ENCODE measurements around the gene NCOA1.
"Not testable (repeated sequence)": the region's sequence is repeated elsewhere in the genome, so short reads cannot be mapped to it uniquely, and the experiment has no call there.

NCOA1 gene

DNA sequence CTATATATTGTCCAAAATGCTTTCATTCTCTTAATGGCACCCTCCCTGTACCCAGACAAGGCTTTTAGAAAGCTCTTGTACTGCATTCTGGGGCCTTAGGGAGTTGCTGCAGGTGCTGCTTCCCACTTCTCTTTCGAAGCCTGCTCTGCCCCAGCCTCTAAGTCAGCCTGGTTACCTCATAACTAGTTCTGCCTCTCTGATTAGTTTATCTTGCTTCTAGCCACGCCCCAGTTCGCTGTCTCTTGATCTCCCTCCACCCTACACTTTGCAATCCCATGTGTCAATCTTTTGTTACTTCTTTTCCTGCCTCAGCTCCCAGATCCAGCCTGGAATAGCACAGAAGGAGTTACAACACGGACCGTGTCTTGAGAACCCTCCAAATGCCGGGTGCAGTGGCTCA lies 13.8 kb upstream of the NCOA1 start:
- no peak for DNase-seq (ENCODE audit: low spot score)

DNA sequence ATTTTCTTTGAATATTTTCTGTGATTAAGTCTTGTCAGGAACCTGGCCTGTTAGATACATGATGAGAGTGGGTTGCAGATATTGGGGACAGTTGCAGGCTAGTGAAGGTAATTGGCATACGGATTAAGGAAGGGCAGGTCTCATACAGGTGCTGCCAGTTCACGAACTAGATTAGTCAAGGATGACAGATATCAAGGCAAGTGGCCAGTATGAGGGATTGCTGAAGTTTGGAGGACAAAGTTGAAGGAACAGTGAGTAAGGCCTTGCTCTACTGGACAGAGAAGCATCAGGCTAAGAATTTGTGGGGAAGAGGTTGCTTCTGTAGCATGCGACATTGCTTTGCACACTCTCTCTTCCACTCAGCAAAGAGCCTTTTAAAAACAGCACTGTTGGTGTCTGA lies 12.8 kb upstream of the NCOA1 start:
- DNase-seq (ENCODE audit: low spot score) = no peak

DNA sequence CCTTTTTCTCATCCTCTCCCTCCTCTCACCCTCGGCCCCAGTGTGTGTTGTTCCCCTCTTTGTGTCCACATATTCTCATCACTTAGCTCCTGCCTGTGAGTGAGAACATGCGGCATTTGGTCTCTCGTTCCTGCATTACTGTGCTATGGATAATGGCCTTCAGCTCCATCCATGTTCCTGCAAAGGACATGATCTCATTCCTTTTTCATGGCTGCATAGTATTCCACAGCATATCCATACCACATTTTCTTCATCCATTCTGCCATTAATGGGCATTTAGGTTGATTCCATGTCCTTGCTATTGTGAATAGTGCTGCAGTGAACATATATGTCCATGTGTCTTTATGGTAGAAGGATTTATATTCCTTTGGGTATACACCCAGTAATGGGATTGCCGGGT lies 10.8 kb upstream of the NCOA1 start:
- DNase-seq (ENCODE audit: low spot score) = no peak

DNA sequence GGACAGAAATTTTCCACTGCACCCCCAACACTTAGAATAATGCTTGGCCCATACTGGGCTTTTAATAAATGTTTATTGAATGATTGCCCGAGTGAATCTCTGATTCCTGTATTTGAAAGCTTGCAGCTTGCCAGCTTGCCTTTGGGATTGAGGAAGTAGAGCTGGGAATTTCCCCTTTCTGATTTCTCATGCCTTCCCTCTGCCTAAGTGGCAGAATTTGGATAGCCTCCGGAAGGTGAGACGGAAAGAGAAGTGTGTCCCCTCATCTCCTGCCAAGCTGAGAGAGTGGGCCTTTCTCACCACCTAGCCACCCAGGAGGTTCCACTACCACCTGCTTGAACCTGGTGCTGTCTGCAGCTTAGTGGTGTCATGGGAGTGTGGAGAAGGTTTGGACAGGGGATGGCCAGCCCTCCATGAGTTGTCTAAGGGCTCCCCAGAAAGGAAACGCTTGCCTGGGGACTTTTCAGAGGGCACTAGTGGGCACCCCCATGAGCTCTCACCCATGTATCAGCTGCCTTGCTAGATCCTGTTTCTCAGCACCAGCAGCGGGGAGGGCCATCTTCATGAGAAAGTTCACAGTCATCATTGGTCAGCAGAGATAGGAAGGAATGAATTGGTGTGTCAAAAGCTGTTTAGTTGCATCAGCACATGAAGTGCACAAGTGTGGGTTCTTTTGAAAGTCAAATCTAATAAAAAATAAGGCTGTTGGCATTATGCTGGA lies 8.6 kb upstream of the NCOA1 start:
- no peak for DNase-seq (ENCODE audit: low spot score)

DNA sequence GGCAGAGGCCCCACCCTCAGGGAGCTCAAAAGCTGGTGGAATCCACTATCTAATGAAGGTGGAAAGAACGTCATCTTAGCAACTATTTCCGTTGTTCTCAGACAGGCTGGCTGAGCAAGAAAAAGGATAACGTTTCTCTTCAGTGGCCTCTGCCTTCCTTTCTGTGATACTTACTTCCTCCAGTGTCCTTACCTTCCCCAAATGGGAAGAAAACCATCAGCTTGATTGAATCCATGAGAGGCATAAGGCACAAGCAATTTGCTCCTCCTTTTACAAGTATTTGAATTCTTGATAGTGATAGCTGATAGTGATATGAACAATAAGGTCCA lies 8.1 kb upstream of the NCOA1 start:
- no peak for DNase-seq (ENCODE audit: low spot score)

DNA sequence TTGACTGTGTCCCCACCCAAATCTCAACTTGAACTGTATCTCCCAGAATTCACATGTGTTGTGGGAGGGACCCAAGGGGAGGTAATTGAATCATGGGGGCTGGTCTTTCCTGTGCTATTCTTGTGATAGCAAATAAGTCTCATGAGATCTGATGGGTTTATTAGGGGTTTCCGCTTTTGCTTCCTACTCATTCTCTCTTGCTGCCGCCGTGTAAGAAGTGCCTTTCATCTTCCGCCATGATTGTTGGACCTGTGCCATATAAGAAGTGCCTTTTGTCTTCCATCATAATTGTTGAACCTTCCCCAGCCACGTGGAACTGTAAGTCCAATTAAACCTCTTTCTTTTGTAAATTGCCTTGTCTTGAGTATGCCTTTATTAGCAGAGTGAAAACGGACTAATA lies 6.4 kb upstream of the NCOA1 start:
- not testable (repeated sequence) for DNase-seq (ENCODE audit: low spot score)

DNA sequence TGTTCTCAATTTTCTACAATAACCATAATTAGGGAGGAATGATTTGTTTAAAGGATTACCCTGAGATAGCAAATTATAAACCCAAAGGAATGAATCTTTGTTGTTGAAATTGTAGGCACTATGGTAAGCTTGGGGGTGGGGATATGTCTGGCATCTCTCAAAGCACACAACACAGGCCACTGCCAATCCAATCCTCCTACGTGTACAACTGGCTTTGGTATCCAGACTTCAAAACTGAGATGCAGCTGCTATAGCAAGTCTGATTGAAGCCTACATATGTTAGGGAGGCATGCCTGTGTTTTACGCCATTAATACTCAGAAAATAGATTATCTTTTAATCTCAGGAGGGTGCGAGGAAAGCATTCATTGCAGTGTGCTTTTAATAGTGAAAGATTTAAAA lies 5.9 kb upstream of the NCOA1 start:
- no peak for DNase-seq (ENCODE audit: low spot score)

DNA sequence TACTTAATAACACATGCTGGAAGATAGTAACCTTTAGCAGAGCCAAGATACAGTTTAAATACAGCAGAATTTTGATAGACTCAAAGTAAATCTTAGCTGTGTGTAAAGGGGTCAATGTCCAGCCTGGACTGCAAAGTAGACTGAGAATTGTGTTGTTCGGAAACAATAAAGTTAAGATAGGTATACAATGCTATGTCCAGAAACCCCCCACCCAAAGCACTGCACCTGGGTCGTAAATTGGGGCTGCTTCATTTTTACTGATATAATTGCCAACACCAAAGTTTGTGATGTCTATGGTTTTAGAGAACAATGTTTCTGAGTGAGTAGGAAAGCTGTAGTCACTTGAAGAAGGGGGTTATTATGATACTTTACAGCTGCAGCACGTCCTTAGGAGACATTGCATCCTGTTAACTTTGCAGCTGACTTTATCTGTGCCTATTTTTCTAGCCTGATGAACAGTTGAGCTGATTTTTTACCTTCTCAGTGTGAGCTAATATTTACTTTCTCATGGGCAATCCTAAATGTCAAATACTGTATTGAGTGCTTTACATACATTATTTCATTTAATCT lies 4.3 kb upstream of the NCOA1 start:
- DNase-seq (ENCODE audit: low spot score) = no peak

DNA sequence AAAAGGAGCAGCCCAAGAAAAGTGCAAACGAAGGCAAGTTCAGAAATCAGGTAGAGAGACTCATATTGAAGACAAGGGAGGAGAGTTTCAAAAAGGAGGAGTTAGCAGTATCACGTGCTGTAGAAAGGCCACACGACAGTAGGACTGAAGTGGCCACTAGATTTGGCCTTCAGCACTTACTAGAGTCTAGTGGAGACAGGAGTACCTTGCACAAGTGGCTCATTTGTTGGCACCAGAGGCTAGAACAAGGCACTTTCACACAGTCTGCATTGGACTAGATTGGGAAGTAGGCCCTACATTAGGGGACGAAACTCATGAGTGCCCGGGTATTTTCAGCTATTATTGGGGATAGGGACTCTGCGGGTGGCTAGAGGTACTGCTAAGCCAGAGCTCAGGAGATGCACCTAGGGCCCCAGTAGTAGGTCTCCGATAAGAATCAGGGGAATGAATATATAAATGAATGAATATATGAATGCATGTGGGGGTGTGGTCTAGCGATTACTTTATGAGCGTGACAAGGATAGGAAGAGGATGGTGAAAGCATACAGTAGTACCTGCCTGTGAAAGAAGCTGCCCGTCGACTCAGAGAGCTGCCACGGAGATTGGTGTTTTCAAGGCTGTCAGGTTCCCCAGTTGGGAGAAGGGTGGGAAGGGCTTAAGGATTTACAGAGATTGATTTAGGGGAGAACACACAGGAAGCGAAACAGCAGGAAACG lies 1.4 kb upstream of the NCOA1 start:
- DNase-seq (ENCODE audit: low spot score) = no peak

DNA sequence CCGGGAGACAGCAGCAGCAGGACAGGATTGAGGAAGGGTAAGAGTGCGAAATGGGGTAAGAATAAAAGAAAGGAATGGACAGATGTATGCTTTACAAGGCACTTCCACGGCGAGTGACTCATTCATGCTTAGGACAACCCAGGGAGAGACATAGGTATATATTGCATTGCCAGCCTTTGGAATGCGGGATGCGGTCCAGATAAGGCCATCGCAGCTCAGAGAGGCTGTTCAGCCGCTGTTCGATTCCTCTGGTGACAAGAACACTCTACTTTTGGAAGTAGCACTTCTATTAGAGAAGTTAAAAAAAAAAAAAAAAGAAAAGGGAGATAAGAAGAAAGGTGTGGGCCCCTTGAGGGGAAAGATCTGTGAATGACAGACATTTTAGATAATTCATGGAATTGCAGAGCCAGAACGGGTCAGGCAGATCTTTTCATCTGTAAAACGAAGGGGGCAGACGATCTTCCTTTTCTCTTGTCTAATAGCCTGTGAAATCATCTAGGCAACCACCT lies 819 bp upstream of the NCOA1 start:
- peak; percentile 76 for DNase-seq (ENCODE audit: low spot score)

DNA sequence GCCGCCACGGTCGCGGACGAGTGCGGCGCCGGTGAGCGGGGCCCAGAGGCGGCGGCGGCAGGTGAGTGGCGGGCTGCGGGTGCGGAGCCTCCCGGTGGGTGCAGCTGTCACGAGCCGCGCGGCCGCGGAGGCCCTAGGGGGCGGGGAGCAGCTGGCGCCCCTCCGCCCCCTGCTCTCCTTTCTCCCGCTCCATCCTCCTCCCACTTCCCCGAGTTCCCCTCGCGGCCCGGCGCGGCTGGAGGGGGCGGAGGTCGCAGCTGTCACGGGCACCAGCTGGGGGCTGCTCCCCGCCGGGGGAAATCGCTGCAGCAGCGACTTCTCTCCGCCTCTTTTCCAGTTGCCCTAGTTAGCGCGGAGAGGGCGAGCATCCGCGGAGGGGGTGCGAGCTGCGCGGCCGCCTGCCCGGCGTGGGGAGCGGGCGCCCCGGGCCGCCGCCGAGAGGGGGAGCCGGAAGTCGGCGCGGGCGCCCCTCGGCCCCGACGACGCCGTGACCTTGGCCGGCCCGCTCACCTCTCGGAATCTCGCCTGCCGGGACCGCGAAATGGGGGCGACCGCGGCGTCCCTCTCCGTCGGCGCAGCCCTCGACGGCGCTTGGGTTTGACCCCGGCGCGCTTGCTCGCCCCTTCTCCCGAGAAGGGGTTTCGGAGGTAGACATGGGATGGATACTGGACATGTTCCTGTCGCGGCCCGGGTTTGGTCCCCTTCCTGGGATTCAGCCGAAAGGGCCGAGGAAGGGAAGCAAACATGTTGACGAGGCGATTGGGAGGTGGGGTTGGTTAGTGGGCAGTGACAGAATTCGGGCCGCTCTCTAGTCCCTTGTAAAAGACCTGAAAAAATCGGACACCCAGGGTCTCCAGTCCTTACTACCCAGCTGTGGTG lies 727 bp downstream of the NCOA1 start:
- peak; percentile 16 for DNase-seq (ENCODE audit: low spot score)

DNA sequence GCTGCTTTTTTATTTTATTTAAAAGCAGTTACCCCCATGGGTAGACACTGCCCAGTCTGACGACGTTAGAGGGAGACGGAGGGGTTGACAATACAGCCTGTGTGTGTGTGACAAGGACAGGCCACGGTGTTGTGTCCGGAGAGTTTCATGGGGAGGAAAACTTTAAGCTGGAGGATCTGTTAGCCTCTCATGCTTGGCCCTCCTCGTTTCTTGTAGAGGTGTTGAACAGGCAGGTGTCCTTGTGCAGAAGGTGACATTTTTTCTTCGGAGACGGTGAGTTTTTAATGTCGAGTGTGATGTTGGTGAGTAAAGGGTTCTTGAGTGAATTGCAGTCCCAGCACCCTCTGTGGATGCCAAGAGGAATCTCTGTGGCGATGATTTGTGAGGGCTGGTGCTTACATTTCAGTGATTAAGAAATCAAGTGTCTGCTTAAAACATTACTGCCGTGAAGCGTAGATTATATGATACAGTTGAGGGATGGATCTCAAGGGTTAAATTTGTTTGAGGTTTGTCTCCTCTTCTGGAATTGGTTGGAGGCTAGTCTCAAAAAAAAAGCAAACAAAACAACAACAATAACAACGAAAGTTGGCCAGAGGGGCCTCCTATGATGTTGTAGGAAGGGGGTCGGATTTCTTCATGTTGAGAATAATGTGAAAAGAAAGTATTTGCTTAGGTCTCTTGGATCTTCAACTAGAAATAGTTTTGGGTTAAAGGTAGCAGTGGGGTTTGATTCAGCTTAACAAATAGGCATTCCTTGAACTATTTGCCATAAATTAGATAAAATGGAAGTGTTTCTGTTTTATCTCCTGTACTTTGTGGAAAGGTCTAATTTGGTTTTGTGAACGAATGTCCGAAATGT lies 1.6 kb downstream of the NCOA1 start:
- no peak for DNase-seq (ENCODE audit: low spot score)

DNA sequence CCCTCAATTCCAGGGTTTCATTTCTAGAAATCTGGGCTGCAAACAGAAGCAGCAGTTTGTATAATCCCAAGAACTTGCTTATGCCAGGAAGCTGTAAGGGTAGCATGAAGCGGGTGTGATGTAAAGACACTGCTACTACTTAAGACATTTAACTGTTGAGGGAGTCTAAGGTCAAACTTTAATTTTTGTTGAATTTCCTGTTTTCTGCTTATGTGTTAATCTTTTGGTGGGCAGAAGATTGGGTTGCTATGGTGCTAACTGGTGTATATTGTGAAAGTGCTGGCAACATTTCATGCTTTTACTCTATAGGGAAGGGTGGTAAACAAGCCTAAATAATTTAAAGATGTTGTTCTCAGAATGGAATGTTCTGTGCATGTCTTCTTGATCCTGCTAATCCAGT lies 2.7 kb downstream of the NCOA1 start:
- no peak for DNase-seq (ENCODE audit: low spot score)

DNA sequence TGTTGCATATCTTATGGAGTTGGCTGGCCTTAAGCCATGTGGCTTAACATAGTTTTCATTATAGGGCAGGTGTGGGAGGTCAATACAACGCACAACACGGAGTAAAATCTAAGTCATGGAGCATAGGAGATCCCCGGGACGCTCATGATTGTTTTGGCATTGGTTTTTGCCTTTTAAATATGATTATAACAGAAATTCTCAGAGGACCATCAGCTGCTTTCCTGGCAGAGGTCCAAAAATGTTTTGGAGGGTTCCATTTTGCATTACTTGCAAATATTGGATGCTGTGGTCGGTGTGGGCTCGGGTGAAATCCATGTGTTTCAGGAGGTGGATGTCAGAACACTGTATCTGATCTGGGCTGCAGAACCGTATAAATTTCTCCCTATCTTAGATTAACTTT lies 3.4 kb downstream of the NCOA1 start:
- no peak for DNase-seq (ENCODE audit: low spot score)

DNA sequence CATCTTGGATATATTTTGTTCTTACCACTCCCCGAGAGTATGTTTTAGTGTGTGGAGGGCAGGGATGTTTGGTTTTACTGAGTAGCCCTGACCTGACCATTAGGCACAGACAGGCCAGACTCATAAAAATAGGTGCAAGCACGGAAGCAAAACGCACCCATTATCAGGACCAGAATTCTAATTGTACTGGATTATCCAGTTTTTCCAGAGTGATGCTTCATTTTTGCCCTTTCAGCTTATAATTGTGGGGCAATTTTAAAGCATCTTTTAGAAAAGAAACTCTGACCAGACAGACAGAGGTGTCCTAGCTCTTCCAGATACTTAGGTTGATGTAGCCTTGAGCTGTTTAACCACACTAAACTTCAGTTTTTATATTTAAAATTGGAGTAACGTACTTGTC lies 4.4 kb downstream of the NCOA1 start:
- no peak for DNase-seq (ENCODE audit: low spot score)

DNA sequence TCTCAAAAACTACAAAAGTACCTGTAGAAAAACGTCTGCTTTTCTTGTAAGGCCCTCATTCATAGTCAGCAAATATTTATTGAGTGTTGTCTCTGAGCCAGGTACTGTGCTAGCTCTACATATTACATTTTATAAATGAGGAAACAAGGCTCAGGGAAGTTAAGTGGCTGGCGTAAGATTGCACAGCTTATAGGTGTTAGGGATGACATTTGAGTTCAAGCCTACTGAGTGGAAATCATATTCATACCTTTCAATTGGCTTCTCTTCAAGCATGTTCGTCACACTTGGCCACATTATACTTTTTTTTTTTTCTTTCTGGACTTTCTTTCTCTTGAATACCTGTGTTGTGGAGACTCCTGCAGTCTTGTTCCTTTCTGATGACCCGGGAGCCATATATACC lies 5.9 kb downstream of the NCOA1 start:
- DNase-seq (ENCODE audit: low spot score) = no peak

DNA sequence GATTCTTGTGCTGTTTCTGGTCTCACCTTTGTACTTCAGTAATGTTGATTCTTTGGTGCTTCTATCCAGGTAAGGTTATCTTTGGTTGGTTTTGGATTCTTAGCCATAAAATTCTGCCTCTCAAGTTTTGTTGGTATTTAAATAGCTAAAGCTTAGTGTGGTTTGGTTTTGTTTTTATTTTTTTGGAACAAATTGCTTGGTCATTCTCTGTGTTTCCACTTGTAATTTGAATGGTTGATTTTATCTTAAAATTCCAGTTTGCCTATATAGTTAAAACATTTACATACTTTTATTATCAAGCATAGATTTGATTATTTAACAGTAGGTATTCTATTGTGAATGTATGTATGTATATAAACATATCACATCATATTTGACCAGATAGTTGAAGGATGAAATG lies 6.6 kb downstream of the NCOA1 start:
- DNase-seq (ENCODE audit: low spot score) = no peak

DNA sequence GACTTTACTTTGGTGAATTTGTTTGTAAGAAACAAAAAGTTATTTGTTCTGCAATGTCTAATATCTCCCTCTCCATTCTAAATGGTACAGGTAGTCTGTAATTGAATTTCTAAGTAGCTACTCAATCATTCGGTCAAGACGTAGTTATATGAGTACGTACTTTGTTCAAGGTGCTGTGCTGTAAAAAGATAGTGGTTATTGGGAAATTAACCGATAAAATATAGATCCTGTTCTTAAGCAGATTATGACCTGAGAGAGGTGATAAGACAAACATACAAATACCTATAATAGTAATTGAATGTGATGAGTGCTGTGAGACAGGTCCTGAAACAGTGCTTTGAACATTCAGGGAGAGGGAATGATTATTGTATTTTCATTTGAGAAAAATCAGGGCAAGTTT lies 7.1 kb downstream of the NCOA1 start:
- no peak for DNase-seq (ENCODE audit: low spot score)

DNA sequence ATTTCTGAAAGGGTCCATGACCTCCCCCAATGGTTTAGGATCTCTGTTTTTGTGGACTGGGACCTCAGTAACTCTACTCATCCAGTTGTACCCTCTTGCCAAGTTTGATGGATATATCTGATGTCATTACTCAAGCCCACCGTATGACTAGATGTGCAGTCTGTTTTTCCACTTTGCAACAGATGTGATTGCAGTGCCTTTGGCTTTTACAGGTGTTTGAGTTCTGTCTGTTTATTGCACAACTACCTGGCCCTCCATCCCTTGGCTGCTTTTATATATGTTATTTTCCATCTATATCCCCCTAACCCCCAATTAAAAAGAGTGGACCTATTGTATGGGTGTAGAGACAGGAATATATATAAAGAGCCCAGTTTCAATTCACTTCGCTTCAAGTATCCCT lies 10.8 kb downstream of the NCOA1 start:
- DNase-seq (ENCODE audit: low spot score) = no peak

DNA sequence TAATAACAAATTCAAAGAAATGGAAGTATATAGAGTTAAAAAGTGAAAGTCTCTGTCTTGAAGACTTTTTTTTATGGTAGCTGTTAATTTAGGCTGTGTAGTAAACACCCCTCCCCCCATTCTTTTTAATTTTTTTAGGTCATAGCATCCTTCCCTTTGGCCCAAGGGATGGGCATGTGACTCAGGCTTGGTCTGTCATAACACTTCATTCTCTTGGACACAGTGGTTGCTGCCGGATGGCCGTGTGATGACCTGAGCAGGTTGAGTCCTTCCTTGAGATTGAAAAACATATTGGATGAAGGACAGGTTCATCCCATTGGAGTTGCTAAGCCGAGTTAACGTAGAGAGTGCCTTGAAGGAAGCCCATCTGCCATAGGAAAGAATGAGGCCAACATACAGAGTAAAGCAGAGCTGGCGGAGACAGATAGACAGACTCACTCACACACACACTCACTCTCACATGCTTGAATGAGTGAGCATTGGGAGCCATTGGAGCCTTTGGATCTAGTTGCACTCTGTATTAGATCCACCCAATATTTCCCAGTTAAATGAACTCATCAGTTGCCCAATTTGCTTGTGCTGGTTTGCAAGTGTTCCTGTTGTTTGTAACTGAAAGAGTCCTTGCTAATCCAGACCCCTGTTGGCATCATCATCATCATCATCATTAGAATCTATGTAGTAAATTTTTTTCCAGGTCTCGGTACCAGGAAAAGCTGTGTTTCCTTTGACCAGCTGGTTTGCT lies 14.7 kb downstream of the NCOA1 start:
- no peak for DNase-seq (ENCODE audit: low spot score)

DNA sequence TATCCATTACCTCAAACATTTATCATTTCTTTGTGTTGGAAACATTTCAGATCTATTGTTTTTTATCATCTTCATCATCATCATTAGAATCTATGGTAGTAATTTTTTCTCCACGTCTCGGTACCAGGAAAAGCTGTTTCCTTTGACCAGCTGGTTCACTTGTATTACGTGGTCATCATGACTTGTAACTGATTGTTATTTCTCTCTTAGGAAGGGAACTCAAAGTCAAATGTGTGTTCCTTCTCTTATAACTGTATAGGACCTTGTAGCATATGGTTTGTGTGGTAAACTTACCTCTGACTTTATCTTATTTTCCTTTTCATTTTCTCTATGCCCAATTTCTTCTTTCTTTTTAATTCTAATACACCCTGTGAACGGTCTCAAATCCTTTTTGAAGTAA lies 16.5 kb downstream of the NCOA1 start:
- no peak for DNase-seq (ENCODE audit: low spot score)

All from LoVo (cell line).